ENCODE data around the gene ADGRV1.
"Not testable (repeated sequence)": the region's sequence is repeated elsewhere in the genome, so short reads cannot be mapped to it uniquely, and the experiment has no call there.

ADGRV1 gene

GRCh38 chr5:90813392-90813791 is 254.8 kb downstream of the ADGRV1 start:
- H3K4me3 ChIP-seq (ENCODE audit: low read length, poor library complexity, severe bottlenecking) = no peak overlapping the region
- H3K9me3 ChIP-seq (ENCODE audit: insufficient read depth, low read depth, low read length) = no peaks in the 10 kb centered on the region
- TF ChIP-seq CTCF (conservative IDR thresholded peaks at IDR 0.05; ENCODE audit: low read length) (no peak), EZH2phosphoT487 (IDR thresholded peaks at IDR 0.05; ENCODE audit: borderline replicate concordance) (no peak)

GRCh38 chr5:90822062-90822461 is 263.5 kb downstream of the ADGRV1 start:
- not testable (repeated sequence) for H3K9me3 ChIP-seq (ENCODE audit: insufficient read depth, low read depth, low read length); H3K4me1 ChIP-seq (ENCODE audit: insufficient read depth, low read length, poor library complexity, severe bottlenecking); H3K36me3 ChIP-seq (ENCODE audit: insufficient read depth, low read length); H3K9ac ChIP-seq (ENCODE audit: low read depth, low read length, poor library complexity, severe bottlenecking); H3K9me2 ChIP-seq (replicated peaks; ENCODE audit: low read depth, low read length); H3K4me2 ChIP-seq (ENCODE audit: low read depth, low read length, poor library complexity, severe bottlenecking); H3K27me3 ChIP-seq (ENCODE audit: insufficient read depth, low read length, poor library complexity, severe bottlenecking); H2AFZ ChIP-seq (ENCODE audit: low read length); H3F3A ChIP-seq (ENCODE audit: low read depth); H3K4me3 ChIP-seq (ENCODE audit: low read length, poor library complexity, severe bottlenecking); H4K20me1 ChIP-seq (ENCODE audit: insufficient read depth, low read length, poor library complexity, severe bottlenecking); H3K79me2 ChIP-seq (ENCODE audit: insufficient read depth, low read length)

More at GRCh38 chr5:90813392-90813791, 254.8 kb downstream of the ADGRV1 start:
- Histone ChIP-seq H3K27me3 (ENCODE audit: insufficient read depth, low read length, poor library complexity, severe bottlenecking) (no peaks in the 10 kb centered on the region), H3K4me1 (ENCODE audit: insufficient read depth, low read length, poor library complexity, severe bottlenecking) (no peaks in the 10 kb centered on the region), H3F3A (ENCODE audit: low read depth) (no peaks in the 10 kb centered on the region), H3K4me2 (ENCODE audit: low read depth, low read length, poor library complexity, severe bottlenecking) (no peak overlapping the region), H3K79me2 (ENCODE audit: insufficient read depth, low read length) (no peaks in the 10 kb centered on the region), H2AFZ (ENCODE audit: low read length) (no peak overlapping the region), H3K9me2 (replicated peaks; ENCODE audit: low read depth, low read length) (no peaks in the 10 kb centered on the region), H3K9ac (ENCODE audit: low read depth, low read length, poor library complexity, severe bottlenecking) (no peak overlapping the region), H4K20me1 (ENCODE audit: insufficient read depth, low read length, poor library complexity, severe bottlenecking) (no peaks in the 10 kb centered on the region), H3K36me3 (ENCODE audit: insufficient read depth, low read length) (no peaks in the 10 kb centered on the region)

GRCh38 chr5:90824436-90824835 is 265.8 kb downstream of the ADGRV1 start:
- Histone ChIP-seq H3K9me2 (replicated peaks; ENCODE audit: low read depth, low read length) (no peaks in the 10 kb centered on the region), H3F3A (ENCODE audit: low read depth) (no peaks in the 10 kb centered on the region), H3K4me3 (ENCODE audit: low read length, poor library complexity, severe bottlenecking) (no peak overlapping the region), H4K20me1 (ENCODE audit: insufficient read depth, low read length, poor library complexity, severe bottlenecking) (no peaks in the 10 kb centered on the region), H3K4me1 (ENCODE audit: insufficient read depth, low read length, poor library complexity, severe bottlenecking) (no peaks in the 10 kb centered on the region), H3K9ac (ENCODE audit: low read depth, low read length, poor library complexity, severe bottlenecking) (no peak overlapping the region), H2AFZ (ENCODE audit: low read length) (no peak overlapping the region), H3K4me2 (ENCODE audit: low read depth, low read length, poor library complexity, severe bottlenecking) (no peak overlapping the region), H3K27me3 (ENCODE audit: insufficient read depth, low read length, poor library complexity, severe bottlenecking) (no peaks in the 10 kb centered on the region), H3K79me2 (ENCODE audit: insufficient read depth, low read length) (no peaks in the 10 kb centered on the region), H3K36me3 (ENCODE audit: insufficient read depth, low read length) (no peaks in the 10 kb centered on the region), H3K9me3 (ENCODE audit: insufficient read depth, low read depth, low read length) (no peaks in the 10 kb centered on the region)
- TF ChIP-seq CTCF (conservative IDR thresholded peaks at IDR 0.05; ENCODE audit: low read length) = no peak
- TF ChIP-seq EZH2phosphoT487 (IDR thresholded peaks at IDR 0.05; ENCODE audit: borderline replicate concordance) = no peak

GRCh38 chr5:90830058-90830457 is 271.5 kb downstream of the ADGRV1 start:
- H3K4me3 ChIP-seq (ENCODE audit: low read length, poor library complexity, severe bottlenecking) = no peak overlapping the region
- H2AFZ ChIP-seq (ENCODE audit: low read length) = no peak overlapping the region
- no peaks in the 10 kb centered on the region for H3K9me2 ChIP-seq (replicated peaks; ENCODE audit: low read depth, low read length)

More at GRCh38 chr5:90830058-90830457, 271.5 kb downstream of the ADGRV1 start:
- Histone ChIP-seq H3K27me3 (ENCODE audit: insufficient read depth, low read length, poor library complexity, severe bottlenecking) (no peaks in the 10 kb centered on the region), H3K4me1 (ENCODE audit: insufficient read depth, low read length, poor library complexity, severe bottlenecking) (no peaks in the 10 kb centered on the region), H4K20me1 (ENCODE audit: insufficient read depth, low read length, poor library complexity, severe bottlenecking) (no peaks in the 10 kb centered on the region), H3K4me2 (ENCODE audit: low read depth, low read length, poor library complexity, severe bottlenecking) (no peak overlapping the region), H3K9me3 (ENCODE audit: insufficient read depth, low read depth, low read length) (no peaks in the 10 kb centered on the region), H3F3A (ENCODE audit: low read depth) (no peaks in the 10 kb centered on the region), H3K79me2 (ENCODE audit: insufficient read depth, low read length) (no peaks in the 10 kb centered on the region), H3K36me3 (ENCODE audit: insufficient read depth, low read length) (no peaks in the 10 kb centered on the region), H3K9ac (ENCODE audit: low read depth, low read length, poor library complexity, severe bottlenecking) (no peak overlapping the region)
- TF ChIP-seq EZH2phosphoT487 (IDR thresholded peaks at IDR 0.05; ENCODE audit: borderline replicate concordance) (no peak), CTCF (conservative IDR thresholded peaks at IDR 0.05; ENCODE audit: low read length) (no peak)

Data from Loucy (cell line).